Measurements from ENCODE around the gene ROR1. TPM values are rescaled to one million over a fixed set of nuclear protein-coding genes. Genes with fewer than 3 reads are reported as not detected.

The ROR1 gene
- total and polyA plus RNA-seq, 12 donors: 2.9 to 36.2 (median 15.3) TPM

DNA sequence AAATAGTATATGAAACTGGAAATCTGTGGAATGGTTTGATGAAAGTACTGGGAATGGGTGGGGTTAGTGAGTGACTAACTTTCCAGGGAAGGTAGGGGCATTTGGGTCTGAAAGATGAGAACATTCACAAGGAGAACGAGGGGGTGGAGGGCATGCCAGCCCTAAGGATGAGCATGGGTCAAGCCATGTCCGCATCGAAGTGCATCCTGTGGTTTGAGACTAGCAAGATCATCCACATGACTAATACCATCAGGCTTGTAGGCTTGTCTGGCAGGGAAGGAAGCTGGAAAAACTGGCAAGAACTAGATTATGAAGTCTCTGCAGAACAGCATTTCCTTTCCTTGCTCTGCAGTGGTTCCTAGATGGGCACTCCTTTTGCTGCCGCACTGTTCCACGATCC lies 359.2 kb downstream of the ROR1 start:
- TF ChIP-seq, protein P1, sequence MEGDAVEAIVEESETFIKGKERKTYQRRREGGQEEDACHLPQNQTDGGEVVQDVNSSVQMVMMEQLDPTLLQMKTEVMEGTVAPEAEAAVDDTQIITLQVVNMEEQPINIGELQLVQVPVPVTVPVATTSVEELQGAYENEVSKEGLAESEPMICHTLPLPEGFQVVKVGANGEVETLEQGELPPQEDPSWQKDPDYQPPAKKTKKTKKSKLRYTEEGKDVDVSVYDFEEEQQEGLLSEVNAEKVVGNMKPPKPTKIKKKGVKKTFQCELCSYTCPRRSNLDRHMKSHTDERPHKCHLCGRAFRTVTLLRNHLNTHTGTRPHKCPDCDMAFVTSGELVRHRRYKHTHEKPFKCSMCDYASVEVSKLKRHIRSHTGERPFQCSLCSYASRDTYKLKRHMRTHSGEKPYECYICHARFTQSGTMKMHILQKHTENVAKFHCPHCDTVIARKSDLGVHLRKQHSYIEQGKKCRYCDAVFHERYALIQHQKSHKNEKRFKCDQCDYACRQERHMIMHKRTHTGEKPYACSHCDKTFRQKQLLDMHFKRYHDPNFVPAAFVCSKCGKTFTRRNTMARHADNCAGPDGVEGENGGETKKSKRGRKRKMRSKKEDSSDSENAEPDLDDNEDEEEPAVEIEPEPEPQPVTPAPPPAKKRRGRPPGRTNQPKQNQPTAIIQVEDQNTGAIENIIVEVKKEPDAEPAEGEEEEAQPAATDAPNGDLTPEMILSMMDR (IDR thresholded peaks at IDR 0.05): no peak
- no peak overlapping the region for H3K27ac ChIP-seq
- WGBS, 2 donors: 76 to 84% methylated on average over 5 of the region's 5 CpGs
- peaks cover 0 to 4% (median 0%) of the 10 kb centered on the region in 9 donors for H3K36me3 ChIP-seq
- ATAC-seq (no peak), DNase-seq (no peak)
- peaks cover 0 to 30% (median 3%) of the 10 kb centered on the region in 9 donors for H3K4me1 ChIP-seq
- no peaks in the 10 kb centered on the region for H3K27me3 ChIP-seq
- no peak overlapping the region for H3K4me3 ChIP-seq
- intact Hi-C loops (cut with DNase I): loop anchor here (5.0 to 10.0 kb wide), 10 partner anchors 81 to 518 kb away; partner anchors contain the start of gene ROR1 (in 5 of the 10)
- H3K9me3 ChIP-seq: no peaks in the 10 kb centered on the region

DNA sequence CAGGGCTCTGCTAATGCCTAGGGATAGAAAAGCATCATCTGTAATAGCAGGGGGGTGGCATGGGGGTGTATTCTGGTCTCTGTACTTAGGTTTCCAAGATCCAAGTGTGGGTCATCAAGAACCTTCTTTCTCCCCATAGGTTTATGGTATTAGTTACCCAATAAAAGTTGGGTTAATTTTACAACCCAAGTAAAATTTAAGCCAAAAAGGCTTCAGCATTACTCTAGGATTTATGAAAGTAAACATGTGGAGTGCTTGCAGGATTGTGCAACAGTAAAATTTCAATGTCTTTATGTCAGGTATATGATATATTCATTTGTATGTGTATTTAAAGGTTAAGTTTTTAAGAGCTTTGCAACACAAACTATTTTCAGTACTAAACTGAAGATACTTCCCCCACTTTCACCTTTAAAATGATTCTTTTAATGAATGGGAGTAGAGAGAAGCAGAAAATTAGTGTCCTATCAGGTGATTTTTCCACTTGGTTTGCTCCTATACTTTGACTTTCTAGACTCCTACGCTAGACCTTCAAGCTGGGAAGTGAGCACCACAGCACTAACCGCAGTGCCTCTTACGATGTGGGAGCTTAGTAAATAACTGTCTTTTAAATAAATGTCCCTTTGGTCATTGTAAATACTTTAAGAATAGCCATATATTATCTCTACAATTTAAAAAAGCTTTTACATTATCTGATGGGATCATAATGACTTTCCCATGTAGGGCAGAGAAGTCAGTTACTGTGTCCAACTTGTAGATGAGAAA lies 361.8 kb downstream of the ROR1 start:
- Histone ChIP-seq H3K9me3 (no peaks in the 10 kb centered on the region), H3K27ac (no peak overlapping the region), H3K4me3 (no peak overlapping the region), H3K27me3 (no peaks in the 10 kb centered on the region), H3K4me1 (peaks cover 0 to 19% (median 3%) of the 10 kb centered on the region in 9 donors), H3K36me3 (peaks cover 0 to 13% (median 0%) of the 10 kb centered on the region in 9 donors)
- 93 to 97% methylated on average over 3 of the region's 3 CpGs for WGBS, 2 donors
- TF ChIP-seq, protein P1 (IDR thresholded peaks at IDR 0.05): no peak
- intact Hi-C loops (cut with DNase I): loop anchor here (2.0 to 10.0 kb wide), 14 partner anchors 191 to 521 kb away; partner anchors contain the start of gene ROR1 (in 9 of the 10)
- DNase-seq: no peak
- ATAC-seq: no peak

DNA sequence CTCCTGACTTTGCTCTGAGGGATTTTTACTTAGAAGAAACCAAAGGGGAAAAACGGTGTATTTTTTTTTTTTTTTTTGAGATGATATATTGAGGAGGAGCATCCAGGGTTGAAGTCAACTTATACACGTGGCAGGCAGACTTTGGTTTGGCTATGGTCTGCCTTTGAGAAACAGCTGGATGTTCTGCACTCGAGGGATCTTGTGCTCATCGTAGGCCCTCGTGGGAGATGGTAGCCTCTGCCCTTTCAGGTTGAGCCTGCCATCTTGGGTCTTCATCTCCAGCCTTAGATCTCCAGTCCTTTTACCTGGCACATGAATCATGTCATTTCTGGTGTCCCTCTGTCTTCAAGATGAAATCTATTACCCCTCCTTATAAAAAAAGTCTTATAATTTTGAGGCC lies 362.5 kb downstream of the ROR1 start:
- DNase-seq (no peak), ATAC-seq (peak in 1 of 8 donors; percentile 28)
- intact Hi-C loops (cut with DNase I): loop anchor here (2.0 to 10.0 kb wide), 14 partner anchors 191 to 521 kb away; partner anchors contain the start of gene ROR1 (in 9 of the 10)

DNA sequence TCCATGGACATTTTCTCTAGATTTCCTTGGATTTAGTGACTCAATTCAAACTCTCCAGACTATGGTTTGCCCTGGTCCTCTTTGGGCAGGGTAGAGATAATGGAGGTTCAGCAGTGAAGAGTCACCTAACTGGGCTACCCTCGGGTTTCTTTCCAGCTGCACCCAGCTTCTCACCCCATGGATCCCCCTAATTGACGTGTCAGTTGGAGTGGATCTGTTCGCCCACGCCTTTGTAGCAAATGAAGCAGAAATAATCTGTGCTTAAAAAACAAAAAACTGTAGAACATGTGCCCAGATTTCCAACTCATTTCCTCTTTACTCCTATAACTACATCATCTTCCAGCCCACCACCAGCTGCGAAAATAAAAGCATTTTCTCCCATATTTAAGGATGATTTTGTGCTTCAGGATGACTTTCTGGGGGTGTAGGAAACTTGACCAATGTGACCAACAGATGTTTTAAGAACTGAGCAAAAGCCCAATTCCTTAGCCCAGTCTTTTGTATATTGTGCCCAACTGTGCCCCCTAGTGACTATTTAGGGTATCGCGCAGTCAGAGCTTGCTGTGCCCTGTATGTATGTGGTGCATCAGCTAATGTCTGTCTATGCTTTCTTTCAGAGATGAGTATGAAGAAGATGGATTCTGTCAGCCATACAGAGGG lies 363.1 kb downstream of the ROR1 start:
- DNase-seq (peak; percentile 43 to 81), ATAC-seq (peak; percentile 76 to 91 (median 88))
- TF ChIP-seq, protein P1 (IDR thresholded peaks at IDR 0.05): peak; percentile 68 to 89 (median 84)
- no peaks in the 10 kb centered on the region for H3K27me3 ChIP-seq
- H3K9me3 ChIP-seq: no peaks in the 10 kb centered on the region
- peaks cover 0 to 19% (median 0%) of the 10 kb centered on the region in 9 donors for H3K36me3 ChIP-seq
- peak overlapping the region in 4 of 10 donors; percentile 23 to 59 (median 32) for H3K27ac ChIP-seq
- no peak overlapping the region for H3K4me3 ChIP-seq
- H3K4me1 ChIP-seq: peaks cover 0 to 14% (median 3%) of the 10 kb centered on the region in 9 donors
- intact Hi-C loops (cut with DNase I): loop anchor here (1.0 to 10.0 kb wide), 15 partner anchors 192 to 522 kb away; partner anchors contain the start of gene ROR1 (in 9 of the 10)
- WGBS, 2 donors: 31 to 48% methylated on average over 7 of the region's 7 CpGs

More for the DNA sequence above, 362.5 kb downstream of the ROR1 start:
- Histone ChIP-seq H3K27ac (peak overlapping the region in 4 of 10 donors; percentile 23 to 59 (median 32)), H3K27me3 (no peaks in the 10 kb centered on the region), H3K4me1 (peaks cover 0 to 15% (median 3%) of the 10 kb centered on the region in 9 donors), H3K36me3 (peaks cover 0 to 15% (median 0%) of the 10 kb centered on the region in 9 donors), H3K9me3 (no peaks in the 10 kb centered on the region), H3K4me3 (no peak overlapping the region)
- WGBS, 2 donors: 79 to 90% methylated on average over 5 of the region's 5 CpGs
- TF ChIP-seq, protein P1 (IDR thresholded peaks at IDR 0.05): no peak

Measured in heart right ventricle (tissue), 16 donors.